B cell (primary cell): ENCODE data around the gene TMEM233. TPM values are rescaled to one million over a fixed set of nuclear protein-coding genes. Genes with fewer than 3 reads are reported as not detected.
"Not testable (repeated sequence)": the region's sequence is repeated elsewhere in the genome, so short reads cannot be mapped to it uniquely, and the experiment has no call there.

Experiments used
- ATAC-seq: fragments of 200-7000 bp; cut with Tn5 transposase; one replicate; pipeline ENCODE4 v1.10.0; 2021; ENCODE audit warnings: low read depth, mild to moderate bottlenecking, moderate number of reproducible peaks, moderate library complexity
- CTCF ChIA-PET: fragments of 350-600 bp; sonication (Branson Sonifier 250); formaldehyde crosslinking; loops from one replicate; lab custom pipeline; 2021; ENCODE audit warnings: antibody characterized with exemption, inconsistent platforms; lab: Charles Lee
- POLR2A ChIA-PET: fragments of 350-600 bp; sonication (Branson Sonifier 250); formaldehyde crosslinking; loops from one replicate; lab custom pipeline; 2021; ENCODE audit warnings: antibody characterized with exemption; lab: Charles Lee
- DNase-seq: peaks from one replicate; pipeline ENCODE4 v3.0.0; 2013
- H2AFZ ChIP-seq: 2 replicates; pipeline ENCODE4 v1.6.1; 2012; ENCODE audit warnings: mild to moderate bottlenecking, low read depth, low read length; ENCODE audit not compliant: insufficient read depth, poor library complexity, severe bottlenecking
- H3K27ac ChIP-seq, 2 donors: 1 replicate in 1 of 2; 2 replicates in 1 of 2; pipeline ENCODE4 v1.5.1; 2012 to 2013; ENCODE audit warnings: low read length in 2 of 2, mild to moderate bottlenecking in 2 of 2, moderate library complexity in 1 of 2
- H3K27me3 ChIP-seq, 4 experiments: fragments of 200-600 bp in 1 of 4; sonication (generic) in 1 of 4; replicated peaks in 1 of 4; 1 replicate in 2 of 4; 2 replicates in 2 of 4; pipeline versions ENCODE4 v1.6.1 to v1.7.0; 2013 to 2016; ENCODE audit warnings: low read length in 3 of 4, mild to moderate bottlenecking in 2 of 4, mixed read lengths in 1 of 4, moderate library complexity in 1 of 4; ENCODE audit not compliant: insufficient read depth in 4 of 4, control insufficient read depth in 3 of 4; ENCODE audit errors: control extremely low read depth in 1 of 4
- H3K36me3 ChIP-seq, 2 experiments: replicated peaks in 1 of 2; 1 replicate in 1 of 2; 2 replicates in 1 of 2; pipeline versions ENCODE4 v1.6.1 to v1.7.1; 2013; ENCODE audit warnings: low read length in 1 of 2; ENCODE audit not compliant: insufficient read depth in 2 of 2, control insufficient read depth in 1 of 2; ENCODE audit errors: control extremely low read depth in 1 of 2, extremely low read depth in 1 of 2
- H3K4me1 ChIP-seq, 2 donors: fragments of 200-600 bp in 1 of 2; sonication (generic) in 1 of 2; 1 replicate in 1 of 2; 2 replicates in 1 of 2; pipeline versions ENCODE4 v1.5.1 to v1.6.1; 2013 to 2017; ENCODE audit warnings: low read length in 2 of 2; ENCODE audit not compliant: control insufficient read depth in 2 of 2, insufficient read depth in 2 of 2
- H3K4me2 ChIP-seq: replicated peaks from 2 replicates; pipeline ENCODE3; 2012; ENCODE audit warnings: mild to moderate bottlenecking, low read depth, low read length; ENCODE audit not compliant: poor library complexity, severe bottlenecking
- H3K4me3 ChIP-seq, 5 experiments: fragments of 200-600 bp in 1 of 5; sonication (generic) in 1 of 5; 1 replicate in 3 of 5; 2 replicates in 2 of 5; pipeline versions ENCODE4 v1.5.1 to v1.7.0; 2011 to 2016; ENCODE audit warnings: low read length in 4 of 5, mild to moderate bottlenecking in 4 of 5, low read depth in 2 of 5, control low read depth in 1 of 5, moderate library complexity in 1 of 5; ENCODE audit not compliant: insufficient read depth in 1 of 5; ENCODE audit errors: control extremely low read depth in 1 of 5, extremely low read depth in 1 of 5
- H3K79me2 ChIP-seq: fragments of 200-600 bp; sonication (generic); one replicate; pipeline ENCODE4 v1.6.0; 2016; ENCODE audit warnings: low read length; ENCODE audit not compliant: control insufficient read depth, insufficient read depth
- H3K9ac ChIP-seq: fragments of 200-600 bp; sonication (generic); 2 replicates; pipeline ENCODE4 v1.6.1; 2017; ENCODE audit warnings: mild to moderate bottlenecking, low read length, moderate library complexity
- H3K9me3 ChIP-seq, 3 donors: one replicate each; pipeline versions ENCODE4 v1.6.1 to v1.7.1; 2013; ENCODE audit warnings: low read length in 2 of 3; ENCODE audit not compliant: control insufficient read depth in 2 of 3, insufficient read depth in 1 of 3; ENCODE audit errors: control extremely low read depth in 1 of 3
- H4K20me1 ChIP-seq: 2 replicates; pipeline ENCODE4 v1.6.0; 2012; ENCODE audit warnings: mild to moderate bottlenecking, low read length; ENCODE audit not compliant: insufficient read depth, control insufficient read depth, poor library complexity, severe bottlenecking
- H3K27ac Mint-ChIP-seq: one replicate; pipeline ENCODE4 v1.8.0; 2021; ENCODE audit warnings: mixed read lengths
- H3K27me3 Mint-ChIP-seq: one replicate; pipeline ENCODE4 v1.8.0; 2021; ENCODE audit warnings: mixed read lengths
- H3K4me1 Mint-ChIP-seq: one replicate; pipeline ENCODE4 v1.8.0; 2021; ENCODE audit warnings: mixed read lengths
- H3K4me3 Mint-ChIP-seq: one replicate; pipeline ENCODE4 v1.8.0; 2021; ENCODE audit warnings: mixed read lengths
- H3K9me3 Mint-ChIP-seq: one replicate; pipeline ENCODE4 v1.8.0; 2022; ENCODE audit warnings: mixed read lengths; ENCODE audit not compliant: insufficient read depth
- CTCF ChIP-seq: fragments of 200-600 bp; IDR thresholded peaks from one replicate; pipeline ENCODE4 v1.8.0; 2022; ENCODE audit warnings: antibody characterized with exemption, mild to moderate bottlenecking
- EZH2 ChIP-seq: IDR thresholded peaks from 2 replicates; pipeline ENCODE4 v1.6.1; 2012; ENCODE audit warnings: borderline replicate concordance, low read depth, mild to moderate bottlenecking, moderate library complexity, low read length; ENCODE audit not compliant: insufficient read depth, poor library complexity, severe bottlenecking
- WGBS: methylation state at CpG from one replicate; pipeline ENCODE4 v1.1.5; 2013; ENCODE audit warnings: missing lambda C conversion rate; ENCODE audit not compliant: insufficient coverage; 5-methylcytosine and 5-hydroxymethylcytosine counted together
- intact Hi-C: fragments of 100-400 bp; cut with micrococcal nuclease; formaldehyde crosslinking; loops from one replicate; pipeline ENCODE4 v1.10.0; 2022
- polyA plus RNA-seq: library from polyadenylated mRNA; depleted of rRNA; stranded (reverse); fragments of >200 nt; gene quantifications from 2 replicates; pipeline ENCODE4 v1.2.3, GENCODE V29; 2012
- total RNA-seq, 2 donors: library from RNA; stranded (reverse); fragments of 120-200 nt in 1 of 2; gene quantifications; 1 replicate in 1 of 2; 2 replicates in 1 of 2; pipeline versions ENCODE4 v1.2.3 to v1.2.4, GENCODE V29; 2013 to 2022

The TMEM233 gene
- total and polyA plus RNA-seq, 2 donors (not counting 1 experiment from before 2014, with no cell fraction given): not detected

GRCh38 chr12:119615518-119616475, 22.2 kb downstream of the TMEM233 start:
- Mint-ChIP-seq H3K27ac (no peak overlapping the region), H3K9me3 (peaks cover under 1% of the 10 kb centered on the region), H3K4me1 (no peaks in the 10 kb centered on the region), H3K27me3 (peaks cover 26% of the 10 kb centered on the region), H3K4me3 (no peak overlapping the region)
- Histone ChIP-seq H3K4me2 (no peak overlapping the region), H4K20me1 (no peaks in the 10 kb centered on the region), H3K9ac (no peak overlapping the region), H2AFZ (no peak overlapping the region), H3K79me2 (no peaks in the 10 kb centered on the region), H3K4me3 (no peak overlapping the region), H3K9me3 (peaks cover 0 to 9% (median 2%) of the 10 kb centered on the region in 3 donors), H3K27ac (no peak overlapping the region), H3K27me3 (no peaks in the 10 kb centered on the region), H3K36me3 (no peaks in the 10 kb centered on the region), H3K4me1 (no peaks in the 10 kb centered on the region)
- TF ChIP-seq CTCF: no peak
- TF ChIP-seq EZH2: no peak
- ATAC-seq (no peak), DNase-seq (no peak)
- intact Hi-C loops: no loop called here
- 92% methylated on average over 8 of the region's 9 CpGs for WGBS
- ChIA-PET POLR2A (no interaction called here), CTCF (no interaction called here)

- peaks cover 35% of the 10 kb centered on the region for H3K27me3 Mint-ChIP-seq
- H3K9me3 ChIP-seq, H3K36me3 ChIP-seq, ATAC-seq, H3K27ac Mint-ChIP-seq, H3K9ac ChIP-seq, H3K4me3 ChIP-seq, H3K4me2 ChIP-seq, H4K20me1 ChIP-seq, H3K4me1 ChIP-seq, DNase-seq, H2AFZ ChIP-seq, intact Hi-C loops, H3K9me3 Mint-ChIP-seq, H3K4me1 Mint-ChIP-seq, CTCF ChIA-PET, H3K27me3 ChIP-seq, H3K79me2 ChIP-seq, H3K27ac ChIP-seq, H3K4me3 Mint-ChIP-seq, POLR2A ChIA-PET: not testable (repeated sequence)
- WGBS: 100% methylated on average over 1 of the region's 1 CpG
Observed at GRCh38 chr12:119618328-119618896, 24.8 kb downstream of the TMEM233 start.
